PC-9 (cell line): Measurements from ENCODE around the gene TMEM150A. TPM values are rescaled to one million over a fixed set of nuclear protein-coding genes. Genes with fewer than 3 reads are reported as not detected.
A peak's percentile ranks its signal among the peaks of the same experiment; 100 is the strongest.
"Not testable (repeated sequence)": the region's sequence is repeated elsewhere in the genome, so short reads cannot be mapped to it uniquely, and the experiment has no call there.

Experiments
- BruUV-seq: library from RNA; stranded (reverse); fragments of 400-500 nt; replicated peaks from 2 replicates; lab custom pipeline; 2021; lab: Mats Ljungman, UMichigan
- CTCF ChIA-PET: fragments of 300-600 bp; sonication (Branson Sonifier 250); formaldehyde crosslinking; loops from one replicate; lab custom pipeline; 2022; ENCODE audit warnings: antibody characterized with exemption; lab: Charles Lee
- POLR2A ChIA-PET: fragments of 300-600 bp; sonication (Branson Sonifier 250); formaldehyde crosslinking; loops from one replicate; lab custom pipeline; 2022; ENCODE audit warnings: antibody characterized with exemption; ENCODE audit not compliant: unreplicated experiment; lab: Charles Lee
- DNase-seq, 2 experiments: peaks; one replicate each; pipeline versions ENCODE4 v3.0.0 to v3.0.0-alpha.2; 2015 to 2022; ENCODE audit warnings: mixed read lengths in 1 of 2
- H2AFZ ChIP-seq: fragments of 200-600 bp; sonication (generic); 2 replicates; pipeline ENCODE4 v1.8.1; 2017; ENCODE audit warnings: antibody characterized with exemption
- H3F3A ChIP-seq: fragments of 200-600 bp; sonication (generic); 2 replicates; pipeline ENCODE4 v1.8.1; 2017; ENCODE audit warnings: antibody characterized with exemption, mild to moderate bottlenecking, low read depth; ENCODE audit not compliant: insufficient read depth
- H3K27ac ChIP-seq: fragments of 200-600 bp; sonication (generic); 2 replicates; pipeline ENCODE4 v1.6.1; 2016; ENCODE audit warnings: mixed run types
- H3K27me3 ChIP-seq: fragments of 200-600 bp; sonication (generic); 2 replicates; pipeline ENCODE4 v1.6.1; 2016; ENCODE audit warnings: low read depth, mixed run types; ENCODE audit not compliant: insufficient read depth
- H3K36me3 ChIP-seq: fragments of 200-600 bp; sonication (generic); 2 replicates; pipeline ENCODE4 v1.6.1; 2016; ENCODE audit warnings: low read depth, mixed run types
- H3K4me1 ChIP-seq: fragments of 200-600 bp; sonication (generic); replicated peaks from 2 replicates; pipeline ENCODE4 v1.6.1; 2016; ENCODE audit warnings: mixed run types; ENCODE audit not compliant: insufficient read depth
- H3K4me2 ChIP-seq: fragments of 200-600 bp; sonication (generic); 2 replicates; pipeline ENCODE4 v1.6.1; 2017; ENCODE audit warnings: mixed run types
- H3K4me3 ChIP-seq: fragments of 200-600 bp; sonication (generic); 2 replicates; pipeline ENCODE4 v1.6.1; 2016; ENCODE audit warnings: mixed run types
- H3K79me2 ChIP-seq: fragments of 200-600 bp; sonication (generic); 2 replicates; pipeline ENCODE4 v1.6.1; 2017; ENCODE audit warnings: low read depth, mixed run types
- H3K9me2 ChIP-seq: fragments of 200-600 bp; sonication (generic); 2 replicates; pipeline ENCODE4 v1.8.1; 2017; ENCODE audit warnings: mild to moderate bottlenecking; ENCODE audit not compliant: insufficient read depth
- H3K9me3 ChIP-seq: fragments of 200-600 bp; sonication (generic); 2 replicates; pipeline ENCODE4 v1.8.1; 2016; ENCODE audit warnings: low read depth; ENCODE audit not compliant: insufficient read depth
- H4K20me1 ChIP-seq: fragments of 200-600 bp; sonication (generic); 2 replicates; pipeline ENCODE4 v1.8.1; 2017; ENCODE audit not compliant: insufficient read depth
- CTCF ChIP-seq: fragments of 200-600 bp; sonication (generic); conservative IDR thresholded peaks from 2 replicates; pipeline ENCODE4 v1.6.1; 2017; ENCODE audit warnings: mixed run types, antibody characterized with exemption, mild to moderate bottlenecking, moderate library complexity
- EZH2 ChIP-seq: fragments of 200-600 bp; sonication (generic); IDR thresholded peaks from 2 replicates; pipeline ENCODE4 v1.8.0; 2017; ENCODE audit warnings: antibody characterized with exemption, low read depth
- intact Hi-C: fragments of 100-400 bp; cut with micrococcal nuclease; formaldehyde crosslinking; loops from one replicate; pipeline ENCODE4 v1.10.0; 2022; ENCODE audit not compliant: unreplicated experiment
- total RNA-seq: library from RNA; stranded (reverse); gene quantifications from 2 replicates; pipeline ENCODE4 v1.2.3, GENCODE V29; 2021

The TMEM150A gene
- total RNA-seq, 1 experiment from 2014 or later = 5.3 TPM

- ChIA-PET CTCF (interaction anchor here (0.6 kb wide), 1 partner anchor 48 kb away, joined by 7 read pairs; no protein-coding TSS in a partner anchor), POLR2A (no interaction called here)
- no TSS peak for BruUV-seq
- peaks cover 43% of the 10 kb centered on the region for H3K79me2 ChIP-seq
- TF ChIP-seq CTCF = no peak
- no peak for TF ChIP-seq EZH2
- H4K20me1 ChIP-seq = peaks cover 30% of the 10 kb centered on the region
- no peak overlapping the region for H3K4me3 ChIP-seq
- H3K9me2 ChIP-seq = no peaks in the 10 kb centered on the region
- H3K27me3 ChIP-seq = no peaks in the 10 kb centered on the region
- no peak overlapping the region for H3K27ac ChIP-seq
- no peak for DNase-seq
- H3F3A ChIP-seq = peaks cover 20% of the 10 kb centered on the region; the same call in 1 of the 2 replicates
- no peak overlapping the region for H2AFZ ChIP-seq
- intact Hi-C loops = no loop called here
- peaks cover 29% of the 10 kb centered on the region for H3K4me1 ChIP-seq
- H3K9me3 ChIP-seq = no peaks in the 10 kb centered on the region
- peaks cover 46% of the 10 kb centered on the region for H3K36me3 ChIP-seq
- no peak overlapping the region for H3K4me2 ChIP-seq
Observed at GRCh38 chr2:85621338-85621737, 18.8 kb upstream of the TMEM150A start.

- Histone ChIP-seq H4K20me1 (peaks cover 30% of the 10 kb centered on the region), H3K79me2 (peaks cover 54% of the 10 kb centered on the region), H3K9me2 (no peaks in the 10 kb centered on the region), H3K27me3 (no peaks in the 10 kb centered on the region), H3K27ac (no peak overlapping the region; the same call in 1 of the 2 replicates), H3K4me3 (no peak overlapping the region), H3K9me3 (no peaks in the 10 kb centered on the region), H3K4me1 (peaks cover 29% of the 10 kb centered on the region), H3F3A (peaks cover 24% of the 10 kb centered on the region; the same call in 1 of the 2 replicates), H3K4me2 (no peak overlapping the region), H2AFZ (no peak overlapping the region), H3K36me3 (peaks cover 34% of the 10 kb centered on the region)
- CTCF ChIA-PET = interaction anchor here (0.5 kb wide), 1 partner anchor 16 kb away, joined by 5 read pairs; no protein-coding TSS in a partner anchor
- no peak for TF ChIP-seq EZH2
- TF ChIP-seq CTCF = no peak
- POLR2A ChIA-PET = interaction anchor here (0.6 kb wide), 2 partner anchors 16 to 182 kb away, joined by 7 read pairs; no protein-coding TSS in a partner anchor
- BruUV-seq = no TSS peak
- no peak for DNase-seq
- intact Hi-C loops = no loop called here
Observed at GRCh38 chr2:85619617-85620016, 17.1 kb upstream of the TMEM150A start.

- H3K9me3 ChIP-seq, H3K9me2 ChIP-seq, DNase-seq, H3K27ac ChIP-seq, intact Hi-C loops, BruUV-seq, H2AFZ ChIP-seq, H3K27me3 ChIP-seq: not testable (repeated sequence)
- Histone ChIP-seq H3K4me2 (peak overlapping the region; percentile 96), H3K4me3 (peak overlapping the region; percentile 98; the same call in 1 of the 2 replicates), H3F3A (peaks cover 43% of the 10 kb centered on the region), H3K79me2 (peaks cover 58% of the 10 kb centered on the region), H3K36me3 (peaks cover 18% of the 10 kb centered on the region), H3K4me1 (peaks cover 29% of the 10 kb centered on the region), H4K20me1 (peaks cover 30% of the 10 kb centered on the region)
- CTCF ChIA-PET = interaction anchor here (0.7 kb wide), 1 partner anchor 270 kb away, joined by 16 read pairs; no protein-coding TSS in a partner anchor
- POLR2A ChIA-PET = interaction anchor here (0.6 kb wide), 1 partner anchor 40 kb away, joined by 4 read pairs; the partner anchor contains the start of gene VAMP8
Observed at GRCh38 chr2:85617723-85618122, 15.2 kb upstream of the TMEM150A start.
